Activated CD4-positive, CD25-positive, alpha-beta regulatory T cell treated with anti-CD3 and anti-CD28 coated beads, Interleukin-2, amount 50 U/mL, for 72 hours (primary cell): ENCODE data around the gene SSNA1.

Experiments
- DNase-seq: peaks from one replicate; pipeline ENCODE4 v3.0.0; 2021

SSNA1 gene

GRCh38 chr9:137201205-137201868 lies 12.9 kb downstream of the SSNA1 start:
- no peak for DNase-seq

- DNase-seq, result no peak
Measured at GRCh38 chr9:137202966-137203365, 14.5 kb downstream of the SSNA1 start.

DNA sequence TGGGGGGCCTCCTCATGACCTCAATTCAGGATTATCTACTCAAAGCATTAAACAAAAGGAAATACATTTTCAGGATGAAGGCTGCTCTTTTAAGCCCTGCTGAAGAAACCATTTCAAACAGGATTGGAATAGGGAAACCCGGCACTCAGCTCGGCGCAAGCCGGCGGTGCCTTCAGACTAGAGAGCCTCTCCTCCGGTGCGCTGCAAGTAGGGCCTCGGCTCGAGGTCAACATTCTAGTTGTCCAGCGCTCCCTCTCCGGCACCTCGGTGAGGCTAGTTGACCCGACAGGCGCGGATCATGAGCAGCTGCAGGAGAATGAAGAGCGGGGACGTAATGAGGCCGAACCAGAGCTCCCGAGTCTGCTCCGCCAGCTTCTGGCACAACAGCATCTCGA lies 16.3 kb downstream of the SSNA1 start:
- DNase-seq, result no peak

DNA sequence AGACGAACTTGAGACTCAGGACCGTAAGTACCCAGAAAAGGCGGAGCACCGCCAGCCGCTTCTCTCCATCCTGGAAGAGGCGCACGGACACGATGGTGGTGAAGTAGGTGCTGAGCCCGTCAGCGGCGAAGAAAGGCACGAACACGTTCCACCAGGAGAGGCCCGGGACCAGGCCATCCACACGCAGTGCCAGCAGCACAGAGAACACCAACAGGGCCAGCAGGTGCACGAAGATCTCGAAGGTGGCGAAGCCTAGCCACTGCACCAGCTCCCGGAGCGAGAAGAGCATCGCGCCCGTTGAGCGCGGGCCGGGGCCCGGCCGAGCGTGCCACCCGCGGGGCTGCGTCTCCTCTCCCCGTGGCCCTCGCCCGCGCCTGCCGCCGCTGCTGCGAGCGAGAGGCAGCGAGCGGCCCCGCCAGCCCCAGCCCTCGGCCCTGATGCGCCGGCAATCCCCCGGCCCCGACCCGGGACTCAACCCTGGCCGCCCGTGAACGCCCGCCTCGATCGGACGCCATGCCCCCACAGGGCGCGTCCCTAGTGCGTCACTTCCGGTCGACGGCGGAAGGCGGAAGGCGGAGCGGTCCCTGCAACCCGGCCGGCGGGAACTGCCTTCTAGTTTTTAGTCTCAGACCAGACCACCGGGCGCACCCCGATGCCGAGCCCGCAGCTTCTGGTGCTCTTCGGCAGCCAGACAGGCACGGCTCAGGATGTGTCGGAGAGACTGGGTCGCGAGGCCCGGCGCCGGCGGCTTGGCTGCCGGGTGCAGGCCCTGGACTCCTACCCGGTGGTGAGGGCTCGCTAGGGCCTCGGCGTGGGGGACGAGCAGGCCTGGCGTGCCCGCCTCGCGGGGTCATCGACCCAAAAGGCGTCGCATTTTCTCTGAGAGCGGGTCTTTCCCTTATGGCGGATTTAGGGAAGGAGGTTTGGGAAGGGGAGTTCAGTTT lies 16.9 kb downstream of the SSNA1 start, which contains the start of the genes NDOR1 and TMEM203:
Gene NDOR1 (plus strand): TSS at position 575 of the 944 bp plus-strand sequence. CDS start 78 bp downstream, at position 653.
Gene TMEM203 (minus strand): TSS at position 523 of the 944 bp plus-strand sequence. CDS start 234 bp downstream, at position 289.
- DNase-seq, result peak; percentile 95

- DNase-seq, result no peak
Measured at GRCh38 chr9:137206602-137207001, 18.1 kb downstream of the SSNA1 start.

DNA sequence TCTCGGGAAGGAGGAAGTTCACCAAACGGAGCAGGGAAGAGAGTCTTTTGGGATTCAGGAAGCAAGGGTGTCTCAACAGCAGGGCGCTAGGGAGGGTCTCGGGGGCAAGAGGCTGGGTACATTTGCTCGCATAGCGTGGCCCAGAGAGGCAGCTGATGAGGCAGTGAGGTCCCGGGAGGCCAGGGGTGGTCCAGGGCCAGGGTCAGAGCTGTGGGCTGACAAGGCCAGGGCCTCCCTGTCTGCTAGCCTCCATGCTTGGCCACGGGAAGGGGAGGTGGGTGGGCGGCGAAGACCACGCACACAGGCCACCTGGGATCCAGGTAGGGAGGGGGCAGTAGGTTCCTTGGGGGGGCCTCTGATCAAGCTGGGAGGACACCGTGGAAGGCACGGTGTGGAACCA lies 23.1 kb downstream of the SSNA1 start:
- no peak for DNase-seq

- DNase-seq, result no peak
Measured at GRCh38 chr9:137212520-137212919, 24.0 kb downstream of the SSNA1 start.

GRCh38 chr9:137213160-137214060 lies 24.9 kb downstream of the SSNA1 start:
- no peak for DNase-seq

GRCh38 chr9:137214620-137215019 lies 26.1 kb downstream of the SSNA1 start:
- no peak for DNase-seq

DNA sequence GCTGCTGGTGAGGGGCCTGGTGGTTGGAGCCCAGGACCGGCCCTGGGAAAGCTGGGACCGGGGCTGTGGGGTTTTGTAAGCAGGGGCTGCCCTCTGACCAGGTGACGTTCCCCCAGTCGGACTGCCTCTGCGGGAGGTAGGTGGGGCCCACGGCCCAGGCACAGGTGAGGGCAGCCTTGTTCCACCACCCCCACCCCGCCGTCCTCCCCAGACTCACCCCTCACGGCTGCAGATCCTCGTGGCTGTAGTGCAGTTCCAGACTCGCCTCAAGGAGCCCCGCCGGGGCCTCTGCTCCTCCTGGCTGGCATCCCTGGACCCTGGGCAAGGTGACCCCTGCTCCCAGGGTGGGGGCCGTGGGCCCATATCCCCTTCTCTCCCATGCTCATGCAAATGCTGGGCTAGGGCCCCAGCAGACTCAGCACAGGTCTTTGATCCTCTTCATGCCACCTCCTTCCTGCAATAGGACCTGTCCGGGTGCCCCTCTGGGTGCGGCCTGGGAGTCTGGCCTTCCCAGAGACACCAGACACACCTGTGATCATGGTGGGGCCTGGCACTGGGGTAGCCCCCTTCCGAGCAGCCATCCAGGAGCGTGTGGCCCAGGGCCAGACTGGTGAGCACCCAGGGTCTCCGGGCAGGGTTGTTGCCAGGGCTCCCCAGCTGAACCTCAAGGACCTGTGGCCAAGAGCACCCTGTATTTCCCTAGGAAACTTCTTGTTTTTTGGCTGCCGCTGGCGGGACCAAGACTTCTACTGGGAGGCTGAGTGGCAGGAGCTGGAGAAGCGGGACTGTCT lies 26.9 kb downstream of the SSNA1 start:
- no peak for DNase-seq

- no peak for DNase-seq
Measured at GRCh38 chr9:137216188-137216965, 27.9 kb downstream of the SSNA1 start.

DNA sequence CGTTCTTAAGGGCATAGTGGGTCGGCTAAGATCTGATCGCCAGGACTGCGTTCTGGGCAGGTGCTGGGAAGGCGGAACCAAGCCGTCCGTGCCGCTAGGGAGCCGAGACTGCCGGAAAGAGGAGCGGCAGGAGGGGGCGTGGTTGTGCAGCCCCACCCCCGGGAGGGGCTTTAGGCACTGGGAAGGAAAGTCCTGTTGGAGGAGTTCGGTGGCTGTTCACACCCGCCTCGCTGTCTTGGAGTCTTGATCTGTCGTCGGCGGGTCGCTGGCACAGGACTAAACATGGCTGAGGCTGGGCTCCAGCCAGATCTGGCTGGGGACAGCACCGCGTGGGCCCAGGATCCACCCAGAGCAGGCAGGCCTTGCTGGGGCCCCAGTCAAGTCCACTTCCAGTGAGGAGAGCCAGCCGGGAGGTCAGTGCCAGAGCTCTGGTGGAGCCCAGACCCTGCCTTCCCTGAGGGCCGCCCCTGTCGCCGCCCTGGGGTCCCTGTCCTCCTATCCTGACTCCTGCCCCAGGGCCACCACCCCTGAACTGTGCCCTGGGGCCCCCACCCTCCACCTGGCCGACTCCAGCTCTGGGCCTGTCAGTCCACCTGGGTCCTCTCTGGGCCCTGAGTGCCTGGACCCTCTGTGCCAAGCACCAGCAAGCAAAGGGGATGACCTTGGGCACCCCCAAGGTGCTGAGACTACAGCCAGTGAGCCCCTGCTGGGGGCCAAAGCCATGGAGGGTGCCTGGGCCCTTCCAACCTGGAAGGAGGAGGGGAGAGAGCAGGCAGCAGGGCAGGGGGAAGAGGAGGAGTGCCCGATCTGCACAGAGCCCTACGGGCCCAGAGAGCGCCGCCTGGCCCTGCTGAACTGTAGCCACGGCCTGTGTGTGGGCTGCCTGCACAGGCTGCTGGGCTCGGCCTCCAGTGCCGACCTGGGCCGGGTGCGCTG lies 29.1 kb downstream of the SSNA1 start:
- DNase-seq, result no peak

GRCh38 chr9:137218212-137218753 lies 29.8 kb downstream of the SSNA1 start:
- no peak for DNase-seq

DNA sequence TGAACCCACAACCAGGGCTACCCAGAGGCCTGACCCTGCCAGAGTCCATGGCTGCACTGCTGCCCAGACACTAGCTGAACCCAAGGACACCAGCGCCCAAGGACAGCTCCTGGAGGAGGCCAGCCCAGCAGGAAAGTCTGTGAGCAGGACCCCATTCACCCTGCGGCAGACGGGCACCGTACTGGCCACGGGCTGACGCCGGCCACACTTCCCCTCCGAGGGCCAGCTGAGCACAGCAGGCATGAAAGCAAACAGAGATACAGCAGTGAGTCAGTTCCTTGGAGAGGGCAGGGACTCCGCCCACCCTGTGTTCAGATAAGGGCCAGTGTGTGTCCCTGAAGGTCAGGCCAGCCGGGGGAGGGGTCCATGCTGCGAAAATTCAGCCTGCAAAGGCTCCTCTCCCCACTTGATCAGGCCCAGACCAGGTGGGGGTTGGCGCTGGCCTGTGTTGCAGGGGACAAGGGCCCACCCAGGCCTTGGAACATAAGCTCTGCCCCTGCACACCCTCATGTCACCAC lies 30.3 kb downstream of the SSNA1 start:
- DNase-seq, result no peak

DNA sequence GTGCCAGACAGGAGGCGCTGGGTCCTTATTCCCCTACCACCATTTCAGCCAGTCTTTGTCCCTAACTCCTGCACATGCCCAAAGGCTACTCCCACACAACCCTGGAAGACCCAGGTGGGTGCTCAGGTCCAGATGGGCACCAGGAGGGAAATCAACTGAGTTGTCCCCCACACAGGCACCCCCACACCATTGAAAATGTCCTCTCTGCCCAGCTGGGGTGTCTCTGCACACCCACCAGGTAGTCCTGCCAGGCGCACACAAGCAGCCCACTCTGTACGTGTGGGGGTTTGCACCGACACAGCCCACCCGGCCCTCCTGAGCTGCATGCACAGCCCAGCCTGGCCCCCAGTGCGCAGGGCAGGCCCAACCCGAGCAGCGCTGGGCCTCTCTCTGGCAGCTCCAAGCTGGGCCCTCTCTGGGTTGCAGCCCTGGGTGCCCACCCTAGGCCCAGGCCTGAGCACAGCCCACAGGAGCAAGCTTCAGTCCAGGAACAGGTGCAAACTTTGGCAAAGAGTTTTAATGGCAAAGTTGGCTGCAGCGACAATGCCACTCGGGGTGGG lies 31.4 kb downstream of the SSNA1 start:
- DNase-seq, result no peak

DNA sequence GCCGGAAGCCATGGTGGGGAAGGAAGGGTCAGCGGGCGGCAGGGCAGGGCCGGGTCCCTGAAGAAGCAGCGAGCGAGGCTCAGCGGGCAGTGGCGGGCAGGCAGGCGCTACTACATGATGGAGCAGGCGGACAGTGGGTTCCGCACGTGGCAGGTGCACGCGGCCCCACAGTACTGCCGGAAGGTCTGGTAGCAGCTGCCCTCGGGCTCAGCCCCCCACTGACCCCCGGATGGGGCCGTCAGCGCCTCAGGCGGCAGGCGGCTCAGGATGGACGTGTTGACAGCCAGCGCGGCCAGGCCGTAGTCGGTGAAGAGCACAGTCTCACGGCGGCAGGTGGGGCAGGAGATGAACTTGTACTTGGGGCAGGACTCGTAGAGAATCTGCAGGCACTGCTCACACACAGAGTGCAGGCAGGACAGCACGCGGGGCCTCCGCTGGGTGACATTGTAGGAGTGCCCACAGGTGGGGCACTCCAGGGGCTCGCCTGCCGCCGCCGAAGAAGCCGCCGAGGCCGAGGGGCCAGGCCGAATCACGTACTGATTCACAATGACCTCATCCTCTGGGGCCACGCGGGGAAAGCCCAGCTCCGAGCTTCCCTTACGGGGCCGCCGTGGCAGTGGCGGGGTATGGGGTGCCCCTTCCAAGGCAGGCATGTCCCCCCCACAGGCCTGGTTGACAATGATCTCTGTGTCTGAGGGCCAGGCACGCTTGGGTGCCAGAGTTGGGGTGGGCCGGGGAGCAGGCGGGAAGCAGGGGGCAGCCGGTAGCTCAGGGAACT lies 32.0 kb downstream of the SSNA1 start:
- no peak for DNase-seq

DNA sequence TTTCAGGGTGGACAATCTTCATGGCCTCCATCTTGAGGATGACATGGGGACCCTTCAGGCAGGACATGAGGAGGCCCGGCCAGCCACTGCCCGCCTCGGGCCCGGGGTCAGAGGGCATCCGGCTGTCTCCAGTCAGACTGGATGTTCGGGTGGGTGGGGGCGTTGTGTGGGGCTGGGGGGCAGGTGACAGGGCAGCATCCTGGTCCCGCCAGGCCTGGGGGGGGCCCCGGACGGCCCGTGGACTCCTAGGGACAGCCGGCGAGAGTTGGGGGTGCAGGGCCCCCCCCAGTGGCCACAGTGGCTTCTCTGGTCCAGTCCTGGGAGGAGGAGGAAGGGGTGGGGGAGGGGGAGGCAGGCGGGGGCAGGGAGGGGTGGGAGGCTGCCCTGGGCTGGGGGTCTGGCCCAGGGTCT lies 32.6 kb downstream of the SSNA1 start:
- no peak for DNase-seq

DNA sequence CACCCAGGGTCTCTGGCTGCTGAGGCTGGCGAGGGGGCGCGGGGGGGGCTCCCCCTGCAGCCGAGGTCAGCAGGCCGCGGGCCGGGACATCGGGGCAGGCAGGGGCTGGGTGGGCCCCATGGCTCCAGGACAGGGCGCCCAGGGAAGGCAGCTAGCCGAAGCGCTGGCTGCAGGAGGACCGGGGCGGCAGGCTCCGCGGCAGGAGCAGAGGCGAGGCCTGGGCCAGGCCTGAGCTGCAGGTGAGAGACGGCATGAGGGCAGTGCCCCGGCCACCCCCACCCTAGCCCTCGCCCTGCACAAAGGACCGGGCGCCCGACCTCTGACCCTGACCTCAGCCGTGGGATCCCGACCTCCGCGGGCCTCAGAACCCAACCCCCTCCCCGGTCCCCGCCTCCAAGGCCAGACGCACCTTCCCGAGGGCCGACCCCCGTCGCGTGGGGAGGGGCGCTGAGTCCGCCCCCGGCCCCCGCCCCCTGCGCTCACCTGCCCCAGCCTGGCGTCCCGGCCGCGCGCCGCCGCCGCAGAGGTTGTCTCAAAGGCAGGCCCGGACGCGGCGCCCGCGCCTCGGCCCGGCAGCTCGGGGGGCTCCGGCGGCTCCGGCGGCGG lies 33.1 kb downstream of the SSNA1 start:
- no peak for DNase-seq
